Measurements from ENCODE around the gene TMEM86A. TPM values are rescaled to one million over a fixed set of nuclear protein-coding genes. Genes with fewer than 3 reads are reported as not detected.
A peak's percentile ranks its signal among the peaks of the same experiment; 100 is the strongest.

The TMEM86A gene
- total RNA-seq, 4 donors from 2014 or later = 1.7 to 3.6 (median 2.8) TPM

DNA sequence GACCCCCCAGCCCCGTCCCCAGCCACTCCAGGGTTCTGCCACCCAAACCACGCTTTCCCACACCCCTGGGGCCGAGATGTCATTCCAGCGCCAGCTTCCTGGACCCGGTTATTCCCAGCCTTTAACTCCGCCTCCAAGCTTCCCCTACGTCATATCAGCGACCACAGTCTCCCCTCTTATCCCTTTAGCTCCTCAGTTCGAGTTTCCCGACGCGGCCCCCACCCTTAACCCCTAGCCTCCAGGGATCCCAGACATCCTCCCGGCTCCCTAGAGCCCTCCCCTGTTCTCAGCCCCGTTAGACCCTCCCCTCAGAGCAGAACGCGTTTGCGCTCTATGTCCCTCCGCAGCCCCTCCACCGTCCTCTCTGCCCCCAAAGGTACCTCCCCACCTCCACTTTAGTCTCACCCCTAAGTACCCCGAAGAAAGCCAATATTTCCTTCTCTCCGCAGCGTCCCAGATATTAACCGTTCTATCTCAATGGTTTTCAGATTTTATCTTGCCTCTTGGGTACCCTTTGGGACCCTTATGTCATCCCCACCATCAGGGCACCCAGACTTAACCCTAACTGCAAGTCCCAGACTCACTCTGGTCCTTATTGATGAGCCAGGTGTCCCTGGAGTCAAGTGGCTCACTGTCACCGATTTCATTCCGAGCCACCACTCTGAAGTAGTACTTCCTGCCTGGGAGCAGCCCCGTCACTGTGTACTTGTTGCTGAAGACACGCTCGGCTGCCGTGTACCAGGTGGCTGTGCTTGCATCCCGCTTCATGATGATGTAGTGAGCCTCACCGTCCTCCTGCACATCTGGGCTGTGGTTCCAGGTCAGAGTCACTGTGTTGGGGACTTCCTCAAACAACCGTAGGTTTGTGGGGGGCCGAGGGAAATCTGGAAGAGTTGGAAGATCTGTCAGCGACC, 8.0 kb downstream of the TMEM86A start:
- Histone ChIP-seq H3K4me3 (peak overlapping the region; percentile 55 to 66 (median 60)), H3K9me3 (no peaks in the 10 kb centered on the region), H3K27ac (peak overlapping the region; percentile 64 to 73 (median 67)), H3K27me3 (peaks cover 0 to 21% (median 2%) of the 10 kb centered on the region in 3 donors), H3K4me1 (peaks cover 7 to 16% of the 10 kb centered on the region in 2 donors), H3K36me3 (peaks cover 0 to 5% of the 10 kb centered on the region in 2 donors)
- peak; percentile 50 to 54 for ATAC-seq
- intact Hi-C loops (cut with DNase I; ENCODE audit: low total_unique reads) = no loop called here
- TF ChIP-seq POLR2A (IDR thresholded peaks at IDR 0.05) = no peak
- TF ChIP-seq, protein P1, sequence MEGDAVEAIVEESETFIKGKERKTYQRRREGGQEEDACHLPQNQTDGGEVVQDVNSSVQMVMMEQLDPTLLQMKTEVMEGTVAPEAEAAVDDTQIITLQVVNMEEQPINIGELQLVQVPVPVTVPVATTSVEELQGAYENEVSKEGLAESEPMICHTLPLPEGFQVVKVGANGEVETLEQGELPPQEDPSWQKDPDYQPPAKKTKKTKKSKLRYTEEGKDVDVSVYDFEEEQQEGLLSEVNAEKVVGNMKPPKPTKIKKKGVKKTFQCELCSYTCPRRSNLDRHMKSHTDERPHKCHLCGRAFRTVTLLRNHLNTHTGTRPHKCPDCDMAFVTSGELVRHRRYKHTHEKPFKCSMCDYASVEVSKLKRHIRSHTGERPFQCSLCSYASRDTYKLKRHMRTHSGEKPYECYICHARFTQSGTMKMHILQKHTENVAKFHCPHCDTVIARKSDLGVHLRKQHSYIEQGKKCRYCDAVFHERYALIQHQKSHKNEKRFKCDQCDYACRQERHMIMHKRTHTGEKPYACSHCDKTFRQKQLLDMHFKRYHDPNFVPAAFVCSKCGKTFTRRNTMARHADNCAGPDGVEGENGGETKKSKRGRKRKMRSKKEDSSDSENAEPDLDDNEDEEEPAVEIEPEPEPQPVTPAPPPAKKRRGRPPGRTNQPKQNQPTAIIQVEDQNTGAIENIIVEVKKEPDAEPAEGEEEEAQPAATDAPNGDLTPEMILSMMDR (IDR thresholded peaks at IDR 0.05 in 4 of 5, conservative IDR thresholded peaks at IDR 0.05 in 1 of 5) = no peak
- in situ Hi-C loops (cut with MboI; ENCODE audit: low sequenced_read_pairs in 4 of 4) = no loop called here
- DNase-seq = no peak

DNA sequence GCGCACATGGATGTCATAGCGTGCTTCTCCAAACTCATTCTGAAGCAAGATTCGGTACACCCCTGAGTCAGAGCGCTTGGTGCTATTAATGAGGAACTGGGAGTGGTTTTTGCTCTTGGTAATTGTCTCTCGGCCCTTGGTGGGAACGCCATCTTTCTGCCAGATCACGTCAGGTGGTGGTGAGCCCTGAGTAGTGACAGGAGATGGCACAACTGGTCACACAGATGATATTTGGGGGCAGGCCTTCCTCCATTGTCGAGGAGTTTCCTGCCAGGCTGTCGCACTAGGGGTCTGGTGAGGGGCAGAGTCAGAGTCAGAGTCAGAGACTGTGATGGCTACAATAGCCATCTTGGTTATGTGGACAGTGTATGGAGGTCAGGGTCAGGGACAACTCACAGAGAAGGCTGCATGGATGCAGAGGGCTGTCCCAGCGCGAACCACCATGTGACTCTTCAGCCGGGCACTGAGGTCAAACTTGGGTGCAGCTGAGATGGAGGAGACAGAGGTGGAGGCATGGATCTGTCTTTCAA, 9.3 kb downstream of the TMEM86A start:
- no peak overlapping the region for H3K27ac ChIP-seq
- in situ Hi-C loops (cut with MboI; ENCODE audit: low sequenced_read_pairs in 4 of 4) (no loop called here), intact Hi-C loops (cut with DNase I; ENCODE audit: low total_unique reads) (no loop called here)
- ATAC-seq (no peak), DNase-seq (no peak)
- H3K4me3 ChIP-seq = no peak overlapping the region
- H3K4me1 ChIP-seq = peaks cover 7 to 16% of the 10 kb centered on the region in 2 donors
- no peak for TF ChIP-seq POLR2A (IDR thresholded peaks at IDR 0.05)
- TF ChIP-seq, protein P1 (IDR thresholded peaks at IDR 0.05 in 4 of 5, conservative IDR thresholded peaks at IDR 0.05 in 1 of 5) = no peak
- H3K36me3 ChIP-seq = no peaks in the 10 kb centered on the region
- H3K9me3 ChIP-seq = no peaks in the 10 kb centered on the region
- peaks cover 0 to 21% (median 2%) of the 10 kb centered on the region in 3 donors for H3K27me3 ChIP-seq

DNA sequence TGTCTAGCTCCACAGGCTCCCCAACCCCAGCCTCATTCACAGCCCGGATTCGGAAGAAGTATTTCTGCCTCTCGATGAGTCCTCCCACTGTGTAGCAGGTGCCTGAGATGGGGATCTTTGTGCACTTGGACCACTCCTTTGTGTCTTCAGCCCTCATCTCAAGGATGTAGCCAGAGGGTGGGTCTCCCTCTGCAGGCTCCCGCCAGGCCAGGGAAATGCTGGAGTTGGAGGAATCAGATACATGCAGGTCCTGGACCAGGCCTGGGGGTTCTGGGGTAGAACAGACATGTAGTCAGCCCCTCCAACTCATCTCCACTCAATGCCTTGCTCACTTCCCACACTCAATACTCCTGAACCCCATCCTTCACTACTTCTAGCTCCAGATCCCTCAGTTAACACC, 10.8 kb downstream of the TMEM86A start:
- intact Hi-C loops (cut with DNase I; ENCODE audit: low total_unique reads) = no loop called here
- no peak for ATAC-seq
- H3K36me3 ChIP-seq = no peaks in the 10 kb centered on the region
- H3K4me1 ChIP-seq = peaks cover 7 to 16% of the 10 kb centered on the region in 2 donors
- in situ Hi-C loops (cut with MboI; ENCODE audit: low sequenced_read_pairs in 4 of 4) = no loop called here
- no peaks in the 10 kb centered on the region for H3K9me3 ChIP-seq
- H3K4me3 ChIP-seq = no peak overlapping the region
- TF ChIP-seq POLR2A (IDR thresholded peaks at IDR 0.05) = no peak
- TF ChIP-seq, protein P1 (IDR thresholded peaks at IDR 0.05 in 4 of 5, conservative IDR thresholded peaks at IDR 0.05 in 1 of 5) = no peak
- DNase-seq = no peak
- H3K27ac ChIP-seq = no peak overlapping the region
- H3K27me3 ChIP-seq = peaks cover 0 to 21% (median 2%) of the 10 kb centered on the region in 3 donors

DNA sequence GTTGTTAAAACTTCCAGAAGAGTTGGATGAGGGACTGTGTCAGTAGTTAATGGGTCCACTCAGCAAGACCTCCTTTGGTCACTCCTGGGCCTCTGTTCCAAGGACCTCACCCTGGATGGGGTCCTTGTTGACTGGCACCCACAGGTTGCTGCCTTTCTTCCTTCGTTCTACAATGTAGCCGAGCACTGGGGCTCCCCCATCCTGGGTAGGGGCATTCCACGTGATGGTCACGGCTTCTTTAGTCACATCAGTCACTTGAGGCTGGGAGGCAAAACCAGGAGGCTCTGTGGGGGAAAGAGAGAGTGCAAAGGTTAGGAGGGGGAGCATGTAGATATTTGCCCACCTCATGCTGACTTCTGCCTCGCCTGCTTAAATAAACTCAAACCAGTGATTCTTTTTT, 12.0 kb downstream of the TMEM86A start:
- ATAC-seq (no peak), DNase-seq (no peak)
- no peak for TF ChIP-seq POLR2A (IDR thresholded peaks at IDR 0.05)
- TF ChIP-seq, protein P1 (IDR thresholded peaks at IDR 0.05 in 4 of 5, conservative IDR thresholded peaks at IDR 0.05 in 1 of 5) = no peak
- intact Hi-C loops (cut with DNase I; ENCODE audit: low total_unique reads) = no loop called here
- H3K36me3 ChIP-seq = no peaks in the 10 kb centered on the region
- H3K27ac ChIP-seq = no peak overlapping the region
- no peak overlapping the region for H3K4me3 ChIP-seq
- in situ Hi-C loops (cut with MboI; ENCODE audit: low sequenced_read_pairs in 4 of 4) = no loop called here
- no peaks in the 10 kb centered on the region for H3K9me3 ChIP-seq
- H3K4me1 ChIP-seq = peaks cover 4 to 10% of the 10 kb centered on the region in 2 donors
- H3K27me3 ChIP-seq = peaks cover 0 to 21% (median 2%) of the 10 kb centered on the region in 3 donors
